NK-92 treated with Interleukin-12 subunit alpha and Interleukin-12 subunit beta, amount 100 ng/mL, for 24 hours (cell line): ENCODE measurements around the gene RNF166.

Experiments used
- DNase-seq: peaks from one replicate; lab custom pipeline; 2025; lab: John Stamatoyannopoulos, UW

The RNF166 gene

GRCh38 chr16:88651989-88652761 is 54.0 kb downstream of the RNF166 start:
- no peak for DNase-seq

GRCh38 chr16:88651276-88651988 is 54.8 kb downstream of the RNF166 start:
- DNase-seq, result peak; percentile 60

GRCh38 chr16:88650749-88651275 is 55.4 kb downstream of the RNF166 start, which contains the start of gene CYBA:
Gene CYBA, minus strand, starts transcription at chr16:88651053. Its CDS starts 40 bp downstream, at chr16:88651013.
- peak; percentile 75 for DNase-seq

GRCh38 chr16:88649924-88650748 is 56.1 kb downstream of the RNF166 start:
- peak; percentile 38 for DNase-seq

- DNase-seq, result no peak
Observed at GRCh38 chr16:88649195-88649923, 56.8 kb downstream of the RNF166 start.

- DNase-seq, result no peak
Observed at GRCh38 chr16:88647178-88648070, 58.8 kb downstream of the RNF166 start.
